Neural crest cell (in vitro differentiated cells): Measurements from ENCODE around the gene DPEP2NB. TPM values are rescaled to one million over a fixed set of nuclear protein-coding genes. Genes with fewer than 3 reads are reported as not detected.
"Not testable (repeated sequence)": the region's sequence is repeated elsewhere in the genome, so short reads cannot be mapped to it uniquely, and the experiment has no call there.

Experiments
- DNase-seq: peaks from one replicate; pipeline ENCODE4 v3.0.0; 2021; ENCODE audit warnings: low read depth, mixed read lengths, low spot score
- H3K27ac Mint-ChIP-seq: one replicate; pipeline ENCODE4 v1.8.0; 2021; ENCODE audit warnings: mild to moderate bottlenecking, mixed read lengths; ENCODE audit not compliant: unreplicated experiment
- H3K27me3 Mint-ChIP-seq: 2 replicates; pipeline ENCODE4 v1.8.0; 2021; ENCODE audit warnings: low read depth, mild to moderate bottlenecking, mixed read lengths
- H3K36me3 Mint-ChIP-seq: 2 replicates; pipeline ENCODE4 v1.8.0; 2021; ENCODE audit warnings: low read depth, mild to moderate bottlenecking, mixed read lengths
- H3K4me1 Mint-ChIP-seq: 2 replicates; pipeline ENCODE4 v1.8.0; 2021; ENCODE audit warnings: mixed read lengths
- H3K4me3 Mint-ChIP-seq: one replicate; pipeline ENCODE4 v1.8.0; 2021; ENCODE audit warnings: mild to moderate bottlenecking, mixed read lengths
- H3K9me3 Mint-ChIP-seq: 2 replicates; pipeline ENCODE4 v1.8.0; 2021; ENCODE audit warnings: mixed read lengths
- total RNA-seq: library from RNA; stranded (reverse); gene quantifications from 2 replicates; pipeline ENCODE4 v1.2.1, GENCODE V29; 2021
- TF ChIP-seq, protein P1 (sequence below): fragments of 200-600 bp; sonication (generic); conservative IDR thresholded peaks from 2 replicates; pipeline ENCODE4 v1.5.0; 2021; ENCODE audit warnings: antibody characterized with exemption, mild to moderate bottlenecking

The DPEP2NB gene
- total RNA-seq, 1 donor from 2014 or later: not detected

DNA sequence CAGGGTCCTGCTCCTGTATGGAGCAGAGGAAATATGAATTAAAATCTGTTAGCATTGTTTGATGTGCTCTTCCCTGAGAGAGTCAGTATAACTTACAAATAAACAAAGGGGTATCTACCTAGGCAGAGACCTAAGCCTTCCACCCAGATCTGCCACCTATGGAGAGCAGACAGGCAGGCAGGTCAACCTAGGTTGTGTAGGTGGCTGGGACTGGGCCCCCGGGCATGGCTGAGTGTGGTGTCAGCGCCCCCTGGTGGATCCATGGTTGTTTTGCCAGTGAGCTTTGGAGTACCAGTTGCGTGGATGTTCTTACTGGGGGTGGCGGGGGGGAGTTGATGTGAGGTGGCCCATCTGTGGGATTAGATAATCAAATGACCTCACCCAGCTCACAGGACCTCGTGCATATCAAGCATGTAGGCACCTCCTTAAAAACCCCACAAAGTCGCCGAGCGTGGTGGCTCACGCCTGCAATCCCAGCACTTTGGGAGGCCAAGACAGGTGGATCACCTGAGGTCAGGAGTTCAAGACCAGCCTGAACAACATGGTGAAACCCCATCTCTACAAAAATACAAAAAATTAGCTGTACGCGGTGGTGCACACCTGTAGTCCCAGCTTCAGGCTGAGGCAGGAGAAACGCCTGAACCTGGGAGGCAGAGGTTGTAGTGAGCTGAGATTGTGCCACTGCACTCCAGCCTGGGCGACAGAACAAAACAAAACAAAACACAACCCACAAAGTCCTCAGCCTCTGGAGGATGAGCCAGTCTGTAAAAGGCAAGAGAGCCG, 25.0 kb upstream of the DPEP2NB start:
- H3K4me3 Mint-ChIP-seq: no peak overlapping the region
- no peaks in the 10 kb centered on the region for H3K4me1 Mint-ChIP-seq
- H3K27me3 Mint-ChIP-seq: no peaks in the 10 kb centered on the region
- peaks cover 6% of the 10 kb centered on the region for H3K36me3 Mint-ChIP-seq
- no peak overlapping the region for H3K27ac Mint-ChIP-seq
- TF ChIP-seq, protein P1, sequence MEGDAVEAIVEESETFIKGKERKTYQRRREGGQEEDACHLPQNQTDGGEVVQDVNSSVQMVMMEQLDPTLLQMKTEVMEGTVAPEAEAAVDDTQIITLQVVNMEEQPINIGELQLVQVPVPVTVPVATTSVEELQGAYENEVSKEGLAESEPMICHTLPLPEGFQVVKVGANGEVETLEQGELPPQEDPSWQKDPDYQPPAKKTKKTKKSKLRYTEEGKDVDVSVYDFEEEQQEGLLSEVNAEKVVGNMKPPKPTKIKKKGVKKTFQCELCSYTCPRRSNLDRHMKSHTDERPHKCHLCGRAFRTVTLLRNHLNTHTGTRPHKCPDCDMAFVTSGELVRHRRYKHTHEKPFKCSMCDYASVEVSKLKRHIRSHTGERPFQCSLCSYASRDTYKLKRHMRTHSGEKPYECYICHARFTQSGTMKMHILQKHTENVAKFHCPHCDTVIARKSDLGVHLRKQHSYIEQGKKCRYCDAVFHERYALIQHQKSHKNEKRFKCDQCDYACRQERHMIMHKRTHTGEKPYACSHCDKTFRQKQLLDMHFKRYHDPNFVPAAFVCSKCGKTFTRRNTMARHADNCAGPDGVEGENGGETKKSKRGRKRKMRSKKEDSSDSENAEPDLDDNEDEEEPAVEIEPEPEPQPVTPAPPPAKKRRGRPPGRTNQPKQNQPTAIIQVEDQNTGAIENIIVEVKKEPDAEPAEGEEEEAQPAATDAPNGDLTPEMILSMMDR: peak; percentile 83
- H3K9me3 Mint-ChIP-seq: no peaks in the 10 kb centered on the region
- peak; percentile 75 for DNase-seq

DNA sequence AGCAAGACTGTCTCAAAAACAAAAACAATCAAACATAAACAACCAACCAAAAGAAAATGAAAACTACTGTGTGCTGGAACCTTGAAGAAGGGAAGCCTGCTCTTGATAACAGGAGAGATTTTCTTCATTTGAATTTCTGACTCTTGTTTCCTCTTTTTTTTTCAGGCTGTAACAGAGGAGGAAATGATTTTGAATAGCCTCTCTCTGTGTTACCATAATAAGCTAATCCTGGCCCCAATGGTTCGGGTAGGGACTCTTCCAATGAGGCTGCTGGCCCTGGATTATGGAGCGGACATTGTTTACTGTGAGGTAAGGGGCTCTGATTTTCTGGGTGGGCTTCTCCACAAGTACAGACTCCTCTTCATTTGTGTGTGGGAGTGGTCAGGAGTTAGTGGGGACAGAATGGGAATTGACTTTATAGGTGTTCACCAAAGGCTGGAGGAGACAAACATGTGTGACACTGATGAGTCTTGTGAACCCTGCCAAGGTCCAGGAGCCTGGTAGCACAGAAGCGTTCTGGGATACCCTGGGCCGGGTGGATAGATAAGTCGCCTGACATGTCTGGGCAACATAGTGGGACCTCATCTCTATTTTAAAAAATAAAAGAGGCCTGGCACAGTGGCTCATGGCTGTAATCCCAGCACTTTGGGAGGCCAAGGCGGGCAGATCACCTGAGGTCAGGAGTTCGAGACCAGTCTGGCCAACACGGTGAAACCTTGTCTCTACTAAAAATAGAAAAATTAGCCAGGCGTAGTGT, 22.3 kb upstream of the DPEP2NB start:
- TF ChIP-seq, protein P1: no peak
- no peak for DNase-seq
- Mint-ChIP-seq H3K27ac (peak overlapping the region; percentile 7), H3K4me1 (no peaks in the 10 kb centered on the region), H3K9me3 (no peaks in the 10 kb centered on the region), H3K27me3 (no peaks in the 10 kb centered on the region), H3K36me3 (peaks cover 6% of the 10 kb centered on the region), H3K4me3 (no peak overlapping the region)

DNA sequence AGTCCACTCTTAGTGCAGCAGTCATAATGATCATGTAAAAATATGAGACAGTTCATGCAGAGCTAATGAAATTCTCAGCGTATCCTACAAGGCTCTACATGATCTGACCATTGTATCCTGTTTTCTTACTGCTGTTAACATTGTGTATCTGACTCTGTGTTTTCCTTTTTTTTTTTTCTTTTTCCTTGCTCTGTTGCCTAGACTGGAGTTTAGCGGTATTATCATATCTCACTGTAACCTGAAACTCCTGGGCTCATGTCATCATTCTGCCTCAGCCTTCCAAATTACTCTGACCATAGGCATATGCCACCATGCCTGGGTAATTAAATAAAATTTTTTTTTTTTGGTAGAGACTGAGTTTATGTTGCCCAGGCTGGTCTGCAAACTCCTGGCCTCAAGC, 19.5 kb upstream of the DPEP2NB start:
- TF ChIP-seq, protein P1: no peak
- Mint-ChIP-seq H3K27ac (no peak overlapping the region), H3K36me3 (peaks cover 3% of the 10 kb centered on the region), H3K4me3 (no peak overlapping the region), H3K4me1 (no peaks in the 10 kb centered on the region), H3K9me3 (no peaks in the 10 kb centered on the region), H3K27me3 (no peaks in the 10 kb centered on the region)
- DNase-seq: no peak

DNA sequence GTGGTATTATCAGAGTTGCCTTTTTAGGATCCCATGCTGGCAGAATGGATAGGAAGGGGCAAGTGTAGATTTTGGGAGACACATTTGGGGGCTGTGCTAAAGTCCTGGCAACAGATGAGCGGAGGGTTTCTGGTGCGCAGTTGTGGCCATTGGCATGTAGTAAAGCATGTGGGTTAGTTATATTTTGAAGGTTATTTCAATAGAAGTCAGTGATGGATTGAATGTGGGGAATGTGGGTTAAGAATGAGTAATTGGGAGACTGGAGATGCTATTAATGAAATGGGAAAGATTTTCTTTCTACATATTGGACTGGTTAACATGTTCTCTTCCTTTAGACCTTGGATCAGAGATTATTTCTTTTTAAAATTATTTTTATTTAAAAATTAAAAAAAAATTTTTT, 17.4 kb upstream of the DPEP2NB start:
- H3K36me3 Mint-ChIP-seq: peaks cover 2% of the 10 kb centered on the region
- no peaks in the 10 kb centered on the region for H3K4me1 Mint-ChIP-seq
- TF ChIP-seq, protein P1: no peak
- no peaks in the 10 kb centered on the region for H3K27me3 Mint-ChIP-seq
- no peaks in the 10 kb centered on the region for H3K9me3 Mint-ChIP-seq
- no peak for DNase-seq
- H3K27ac Mint-ChIP-seq: no peak overlapping the region
- no peak overlapping the region for H3K4me3 Mint-ChIP-seq

DNA sequence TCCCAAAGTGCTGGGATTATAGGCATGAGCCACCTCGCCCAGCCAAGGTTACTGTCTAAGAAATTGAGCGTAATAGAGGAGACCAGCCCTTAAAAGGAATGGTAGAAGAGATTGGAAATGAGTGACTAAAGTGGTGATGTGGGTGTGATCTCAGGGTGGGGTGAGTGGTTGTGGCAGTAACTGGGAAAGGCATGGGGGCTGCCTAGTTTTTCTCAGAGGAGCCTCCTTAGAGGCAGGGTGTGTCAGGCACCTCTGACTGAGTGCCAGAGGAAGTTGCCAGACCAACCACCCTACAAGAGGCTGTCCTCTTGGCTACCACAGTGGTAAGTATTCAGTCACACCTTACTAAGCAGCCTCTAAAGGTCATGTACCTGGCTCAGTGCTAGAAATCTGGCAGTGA, 16.2 kb upstream of the DPEP2NB start:
- H3K36me3 Mint-ChIP-seq: no peaks in the 10 kb centered on the region
- TF ChIP-seq, protein P1: no peak
- H3K27ac Mint-ChIP-seq: no peak overlapping the region
- no peaks in the 10 kb centered on the region for H3K4me1 Mint-ChIP-seq
- H3K9me3 Mint-ChIP-seq: no peaks in the 10 kb centered on the region
- DNase-seq: no peak
- H3K4me3 Mint-ChIP-seq: no peak overlapping the region
- H3K27me3 Mint-ChIP-seq: no peaks in the 10 kb centered on the region

DNA sequence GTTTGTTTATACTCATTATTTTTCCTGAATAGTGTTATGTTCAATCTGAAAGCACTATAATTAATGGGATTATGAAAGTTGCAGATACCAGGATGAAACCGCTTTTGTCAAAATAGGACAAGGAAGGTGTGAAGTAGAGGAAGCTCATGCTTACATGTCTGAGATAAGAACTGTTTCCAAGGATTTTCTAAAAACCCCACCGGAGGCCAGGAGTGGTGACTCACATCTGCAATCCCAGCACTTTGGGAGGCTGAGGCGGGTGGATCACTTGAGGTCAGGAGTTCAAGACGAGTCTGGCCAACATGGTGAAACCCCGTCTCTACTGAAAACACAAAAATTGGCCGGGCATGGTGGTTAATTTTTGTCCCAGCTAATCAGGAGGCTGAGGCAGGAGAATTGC, 14.4 kb upstream of the DPEP2NB start:
- H3K4me3 Mint-ChIP-seq, DNase-seq, H3K4me1 Mint-ChIP-seq, H3K27ac Mint-ChIP-seq, H3K27me3 Mint-ChIP-seq, H3K9me3 Mint-ChIP-seq, H3K36me3 Mint-ChIP-seq: not testable (repeated sequence)
